HG03064 (cell line): ENCODE data around the gene OR8B8.
A peak's percentile ranks its signal among the peaks of the same experiment; 100 is the strongest.
"Not testable (repeated sequence)": the region's sequence is repeated elsewhere in the genome, so short reads cannot be mapped to it uniquely, and the experiment has no call there.

Source experiments
- ATAC-seq: cut with Tn5 transposase; IDR thresholded peaks from one replicate; pipeline ENCODE4 v1.9.1; 2021; ENCODE audit warnings: low read depth; ENCODE audit not compliant: unreplicated experiment

The OR8B8 gene

DNA sequence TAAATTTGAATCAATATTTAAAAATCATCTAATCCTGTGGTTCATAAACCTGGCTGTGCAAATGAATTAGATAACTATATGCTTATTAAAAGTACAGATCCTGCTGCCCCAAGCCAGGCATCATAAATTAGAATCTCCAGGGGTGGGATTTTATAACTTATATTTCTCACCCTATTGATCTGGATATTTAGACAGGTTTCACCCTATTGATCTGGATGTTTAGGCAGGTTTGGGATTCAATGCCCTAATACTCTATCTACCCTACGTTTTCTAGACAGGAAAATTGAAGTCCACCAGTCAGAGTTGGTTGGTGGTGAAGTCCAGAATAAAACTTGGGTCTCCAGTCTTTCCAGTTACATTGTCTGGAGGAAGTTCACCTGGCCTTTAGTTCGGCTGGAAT, 2.6 kb downstream of the OR8B8 start:
- no peak for ATAC-seq

DNA sequence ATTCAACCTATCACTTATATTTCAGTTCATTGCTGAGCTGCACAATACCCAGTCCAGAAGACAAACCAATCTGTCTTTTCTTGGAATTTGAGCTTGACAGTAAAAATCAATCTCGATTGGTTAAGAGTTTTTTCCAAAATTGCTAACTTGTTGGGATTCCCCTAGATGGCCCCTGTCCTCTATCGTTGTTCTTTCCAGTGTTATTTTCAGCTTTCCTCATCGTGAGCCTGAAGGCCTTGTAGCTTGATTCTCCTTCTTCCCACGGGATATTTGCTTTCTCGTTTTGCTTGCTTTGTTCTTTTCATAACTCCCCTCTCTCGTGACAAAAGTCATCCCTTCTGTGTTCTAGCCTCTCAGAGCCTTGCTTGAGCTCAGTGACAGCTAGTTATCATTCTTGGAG, 3.1 kb downstream of the OR8B8 start:
- ATAC-seq, result no peak

DNA sequence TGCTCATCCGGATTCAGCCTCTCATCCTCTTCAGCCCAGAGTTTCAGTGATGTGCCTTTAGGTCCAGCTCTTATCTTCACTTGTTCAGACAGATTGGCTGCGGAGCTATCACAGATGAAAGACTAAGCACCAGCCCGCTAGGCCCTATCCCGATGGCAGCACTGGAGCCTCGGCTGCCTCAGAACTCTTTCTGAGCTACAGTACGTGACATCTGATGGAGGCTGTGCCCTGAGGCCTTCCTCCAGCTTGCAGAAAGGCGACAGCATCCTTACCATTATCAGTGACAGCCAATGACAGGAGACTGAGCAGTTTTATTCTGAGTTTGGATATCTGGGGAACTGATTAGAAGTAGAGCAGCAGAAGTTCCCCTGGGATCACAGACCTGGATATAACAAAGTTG, 4.0 kb downstream of the OR8B8 start:
- ATAC-seq, result no peak

DNA sequence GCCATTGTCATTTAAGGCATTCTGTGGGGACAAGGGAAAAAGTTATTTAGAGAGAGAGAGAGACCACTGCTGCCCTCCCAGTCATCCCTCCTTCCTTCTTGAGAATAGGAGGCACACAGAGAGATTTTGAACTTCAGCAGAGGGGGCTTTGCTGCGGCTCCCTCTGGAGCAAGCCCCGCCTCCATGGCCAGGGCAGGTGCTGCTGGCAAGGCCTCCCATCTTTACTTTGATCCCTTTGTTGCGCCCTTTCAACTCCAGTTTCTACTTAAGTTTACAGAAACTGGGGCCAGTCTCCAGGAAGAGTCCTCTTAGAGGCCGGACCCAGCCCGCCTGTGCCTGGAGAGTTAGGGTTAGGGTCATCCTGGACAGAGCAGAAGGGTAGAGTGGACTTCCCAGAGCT, 4.4 kb downstream of the OR8B8 start:
- no peak for ATAC-seq

DNA sequence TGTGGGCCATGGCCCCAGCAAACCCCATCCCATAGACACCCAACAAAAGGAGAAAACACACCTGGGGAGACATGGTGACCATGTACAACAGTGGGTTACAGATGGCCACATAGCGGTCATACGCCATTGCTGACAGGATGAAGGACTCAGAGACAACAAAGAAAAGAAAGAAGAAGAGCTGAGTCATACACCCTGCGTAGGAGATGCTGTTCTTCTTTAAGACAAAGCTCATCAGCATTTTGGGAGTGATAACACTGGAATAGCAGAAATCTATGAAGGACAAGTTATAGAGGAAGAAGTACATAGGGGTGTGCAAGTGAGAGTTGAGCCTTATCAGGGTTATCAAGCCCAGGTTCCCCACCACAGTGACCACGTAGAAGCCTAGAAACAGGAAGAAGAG, 4.9 kb downstream of the OR8B8 start:
- no peak for ATAC-seq

DNA sequence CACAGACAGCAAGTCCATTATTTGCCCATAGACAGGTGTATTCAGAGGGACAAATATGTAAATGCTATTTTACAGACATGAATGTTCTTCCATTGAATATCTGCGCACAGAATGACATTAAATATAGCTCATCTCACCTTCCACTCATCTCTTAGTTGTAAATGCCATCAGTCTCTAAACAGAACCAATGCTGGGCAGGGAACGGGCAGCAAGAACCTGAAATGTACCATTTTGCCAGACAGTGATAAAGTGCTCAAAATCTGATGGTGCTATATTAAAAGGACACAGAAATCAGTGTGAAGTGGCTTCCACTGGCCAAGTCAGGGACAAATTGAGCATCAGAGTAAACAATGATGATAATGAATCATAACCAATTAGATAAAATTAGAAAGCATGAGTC, 10.8 kb downstream of the OR8B8 start:
- no peak for ATAC-seq

DNA sequence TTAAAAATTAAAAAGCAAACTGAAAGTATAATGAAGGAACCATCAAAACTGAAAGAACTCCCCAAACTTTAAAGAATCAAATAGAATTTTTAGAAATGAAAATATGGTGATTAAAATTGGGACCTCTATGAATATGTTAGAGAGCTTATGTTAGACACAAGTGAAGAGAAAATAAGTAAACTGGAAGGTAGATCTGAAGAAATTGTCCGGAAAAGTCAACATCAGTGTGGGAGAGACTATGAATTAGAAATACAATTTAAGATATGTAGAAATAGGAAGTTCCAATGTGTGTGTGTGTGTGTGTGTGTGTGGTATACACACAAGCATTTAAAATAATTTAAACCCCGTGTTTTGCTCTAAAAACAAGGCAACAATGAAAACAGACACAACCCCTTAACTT, 15.9 kb downstream of the OR8B8 start:
- ATAC-seq, result no peak

DNA sequence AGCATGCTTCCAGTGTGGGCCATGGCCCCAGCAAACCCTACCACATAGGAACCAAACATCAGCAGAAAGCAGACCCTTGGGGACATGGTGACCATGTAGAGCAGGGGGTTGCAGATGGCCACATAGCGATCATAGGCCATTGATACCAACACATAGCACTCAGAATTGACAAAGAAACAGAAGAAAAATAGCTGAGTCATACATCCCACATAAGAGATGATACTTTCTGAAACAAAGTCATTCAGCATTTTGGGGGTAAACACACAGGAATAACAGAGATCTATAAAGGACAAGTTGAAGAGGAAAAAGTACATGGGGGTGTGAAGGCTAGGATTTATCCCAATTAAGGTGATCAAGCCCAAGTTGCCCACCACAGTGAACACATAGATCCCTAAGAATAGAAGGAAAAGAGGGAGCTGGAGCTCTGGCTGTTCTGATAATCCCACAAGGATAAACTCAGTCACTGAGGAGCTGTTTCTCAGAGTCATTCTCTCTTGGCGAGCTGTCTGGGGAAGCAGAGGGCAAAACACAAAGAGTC, 21.0 kb downstream of the OR8B8 start, which contains the start of gene OR8B4:
Gene OR8B4, minus strand, starts transcription at position 488 of the 538 bp plus-strand sequence. Its CDS starts 0 bp downstream, at position 488.
- no peak for ATAC-seq

DNA sequence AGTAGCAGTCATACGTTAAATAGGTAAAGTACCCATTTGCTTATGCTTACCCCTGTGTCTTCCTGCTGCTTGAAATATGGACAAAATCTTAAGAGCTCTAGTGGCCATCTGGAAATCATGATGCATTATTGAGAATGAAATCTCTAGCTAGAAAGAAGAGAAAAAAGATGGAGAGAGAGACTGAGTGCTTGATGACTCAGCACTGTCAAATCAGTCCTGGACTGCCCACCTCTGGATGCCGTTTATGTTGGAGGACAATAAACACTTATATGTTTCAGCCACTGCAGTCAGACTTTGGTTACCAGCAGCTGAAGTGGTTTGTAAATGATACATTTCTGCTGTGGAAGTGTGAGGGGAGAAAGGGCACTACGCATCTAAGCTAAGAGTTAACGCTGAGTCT, 24.5 kb downstream of the OR8B8 start:
- ATAC-seq, result no peak

DNA sequence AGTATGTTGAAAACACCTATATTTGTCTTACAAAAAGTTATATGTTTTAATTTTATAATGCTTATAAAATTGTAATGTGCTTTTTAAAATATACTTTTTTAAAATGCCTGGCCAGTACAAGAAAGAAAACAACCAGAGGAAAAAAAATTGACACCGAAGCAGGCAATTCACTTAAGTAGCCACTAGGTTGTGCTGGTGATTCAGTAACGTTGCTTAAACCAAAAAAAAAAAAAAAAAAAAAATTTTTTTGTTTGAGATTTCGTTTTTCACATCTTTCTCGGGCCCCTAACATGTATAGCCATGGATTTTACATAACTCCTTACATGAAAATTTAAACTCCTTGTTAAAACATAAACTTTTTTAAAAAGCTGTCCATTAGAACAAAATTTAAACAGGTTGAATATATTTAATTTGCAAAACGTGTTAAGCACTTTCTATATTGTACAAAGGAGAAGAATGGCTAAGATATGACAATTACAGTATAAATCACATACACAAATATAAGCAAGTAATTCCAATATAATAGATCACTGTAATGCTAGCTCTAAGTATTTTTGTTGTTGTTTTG, 30.1 kb downstream of the OR8B8 start:
- ATAC-seq, result no peak

DNA sequence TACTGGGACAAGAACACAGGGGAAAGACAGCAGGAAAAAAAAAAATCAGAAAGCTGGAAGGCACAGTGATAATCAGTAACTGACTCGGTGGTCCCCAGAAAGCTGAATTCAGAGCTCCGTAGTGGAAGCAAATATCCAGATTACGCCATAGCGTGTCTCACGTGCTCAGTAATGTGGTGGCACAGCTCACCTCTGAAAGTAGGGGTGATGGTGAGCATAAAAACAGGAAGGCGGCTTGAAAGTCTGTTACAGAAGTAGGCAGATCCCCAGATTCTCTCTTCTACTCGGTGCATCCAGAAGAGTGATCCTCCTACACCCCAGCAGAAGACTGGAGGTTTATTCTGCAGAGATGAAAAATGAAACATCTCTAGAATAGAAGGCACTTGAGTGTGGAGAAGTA, 35.6 kb downstream of the OR8B8 start:
- no peak for ATAC-seq

DNA sequence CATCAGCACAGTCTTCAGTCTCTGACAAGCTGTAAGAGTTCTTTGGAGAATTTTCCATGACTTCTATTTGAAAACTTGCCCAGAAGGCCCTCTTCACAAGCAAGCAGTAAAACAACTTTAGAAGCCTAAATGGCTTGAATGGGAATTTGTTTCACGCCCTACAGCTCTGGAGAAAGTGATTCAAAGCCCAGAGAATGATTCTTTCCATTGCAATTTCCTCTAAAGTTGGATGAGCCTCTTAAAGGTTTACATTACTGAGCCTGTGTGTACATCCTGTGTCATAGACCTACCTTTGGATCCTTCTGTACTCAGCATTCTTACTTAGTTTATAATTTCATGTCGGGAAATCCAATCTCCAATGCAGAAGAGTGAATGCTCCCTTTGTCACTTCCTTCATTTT, 39.9 kb downstream of the OR8B8 start:
- ATAC-seq, result no peak

DNA sequence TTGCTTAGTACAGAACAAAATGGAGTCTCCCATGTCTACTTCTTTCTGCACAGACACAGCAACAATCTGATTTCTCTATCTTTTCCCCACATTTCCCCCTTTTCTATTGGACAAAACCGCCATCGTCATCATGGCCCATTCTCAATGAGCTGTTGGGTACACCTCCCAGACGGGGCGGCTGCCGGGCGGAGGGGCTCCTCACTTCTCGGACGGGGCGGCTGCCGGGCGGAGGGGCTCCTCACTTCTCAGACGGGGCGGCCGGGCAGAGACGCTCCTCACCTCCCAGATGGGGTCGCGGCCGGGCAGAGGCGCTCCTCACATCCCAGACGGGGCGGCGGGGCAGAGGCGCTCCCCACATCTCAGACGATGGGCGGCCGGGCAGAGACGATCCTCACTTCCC, 42.3 kb downstream of the OR8B8 start:
- ATAC-seq, result not testable (repeated sequence)

DNA sequence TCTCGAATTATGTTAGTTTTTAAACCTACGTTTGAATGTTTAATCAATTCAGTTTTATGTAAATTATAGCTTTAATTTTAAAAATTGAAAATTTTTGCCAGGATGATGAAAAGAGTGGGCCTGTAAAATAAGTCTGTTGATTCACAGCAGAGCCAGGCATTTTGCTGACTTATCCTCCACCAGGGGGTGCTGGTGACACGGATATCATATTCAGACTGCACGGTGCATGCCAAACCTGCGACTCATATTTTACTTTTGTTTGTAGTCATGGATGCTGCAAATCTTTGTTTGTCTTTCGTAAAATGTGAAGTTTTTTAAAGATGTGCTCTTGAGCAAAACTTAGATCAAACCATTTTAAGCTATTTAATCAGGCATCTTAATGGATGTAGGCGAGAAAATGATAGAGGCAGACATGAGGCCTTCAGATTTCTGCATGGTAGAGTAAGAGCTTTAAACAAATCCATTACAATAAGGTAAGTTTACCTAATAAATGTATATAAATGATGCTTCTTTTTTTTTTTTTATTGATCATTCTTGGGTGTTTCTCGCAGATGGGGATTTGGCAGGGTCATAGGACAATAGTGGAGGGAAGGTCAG, 43.1 kb downstream of the OR8B8 start:
- peak; percentile 84 for ATAC-seq

DNA sequence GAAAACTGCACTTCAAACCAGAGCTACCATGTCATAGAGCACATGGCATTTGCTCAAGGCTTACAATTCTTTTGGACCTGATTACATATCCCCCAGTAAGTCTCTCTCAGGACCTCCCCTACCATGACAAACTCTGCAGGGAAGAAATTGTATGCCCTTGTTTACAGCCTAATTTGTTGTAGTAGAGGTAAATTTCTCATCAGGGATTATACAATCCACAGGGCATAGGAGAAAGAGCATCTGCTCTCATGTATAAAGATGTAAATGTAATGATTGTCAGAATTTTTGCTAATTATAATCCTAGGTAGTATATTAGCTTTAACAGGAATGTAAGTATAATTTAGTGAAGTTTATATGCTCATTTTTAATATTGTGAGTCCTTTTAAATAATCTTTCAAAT, 46.6 kb downstream of the OR8B8 start, which contains the start of gene OR8B3:
Gene OR8B3, minus strand, starts transcription at position 101 of the 400 bp plus-strand sequence. CDS start 1,673 bp downstream, outside the sequence.
- ATAC-seq, result no peak

DNA sequence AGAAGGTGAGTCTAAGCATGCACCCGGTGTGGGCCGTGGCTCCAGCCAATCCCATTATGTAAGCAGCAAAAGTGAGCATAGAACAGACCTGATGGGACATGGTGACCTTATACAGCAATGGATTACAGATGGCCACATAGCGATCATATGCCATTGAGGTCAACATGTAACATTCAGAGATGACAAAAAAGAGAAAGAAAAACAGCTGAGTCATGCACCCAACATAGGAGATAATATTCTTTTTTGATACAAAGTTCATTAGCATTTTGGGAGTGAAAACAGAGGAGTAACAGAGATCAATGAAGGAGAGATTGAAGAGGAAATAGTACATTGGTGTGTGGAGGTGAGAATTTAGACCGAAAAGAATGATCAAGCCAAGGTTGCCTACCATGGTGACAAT, 48.6 kb downstream of the OR8B8 start:
- not testable (repeated sequence) for ATAC-seq

DNA sequence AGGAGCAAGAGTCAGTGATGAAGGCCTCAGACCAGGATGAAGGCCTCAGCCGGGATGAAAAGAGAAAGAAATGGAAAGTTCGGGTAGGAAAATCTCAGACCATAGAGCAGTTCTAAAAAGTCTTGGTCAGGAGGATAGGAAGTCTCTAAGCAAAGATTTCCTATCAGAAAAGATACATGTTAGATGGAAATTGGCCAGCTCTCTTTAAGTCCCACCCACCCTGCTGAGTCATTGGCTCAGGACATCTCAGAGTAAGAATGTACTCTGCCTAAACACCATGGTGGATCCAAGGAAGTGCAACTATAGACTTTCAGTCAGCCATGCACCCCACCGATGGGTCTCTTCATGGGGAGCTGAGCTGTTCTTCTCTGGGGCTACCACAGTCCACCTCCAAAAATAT, 51.1 kb downstream of the OR8B8 start:
- no peak for ATAC-seq
